Panc1 (cell line): ENCODE measurements around the gene C10orf105. TPM values are rescaled to one million over a fixed set of nuclear protein-coding genes. Genes with fewer than 3 reads are reported as not detected.

Experiments
- ATAC-seq: fragments of 200-7000 bp; cut with Tn5 transposase; 2 replicates; pipeline ENCODE4 v1.9.1; 2020; ENCODE audit warnings: mild to moderate bottlenecking, moderate library complexity
- BruUV-seq: library from RNA; stranded (reverse); fragments of 400-500 nt; replicated peaks from 2 replicates; lab custom pipeline; 2021; lab: Mats Ljungman, UMichigan
- CTCF ChIA-PET: fragments of 300-600 bp; sonication (Branson Sonifier 250); formaldehyde crosslinking; loops from one replicate; lab custom pipeline; 2022; ENCODE audit warnings: antibody characterized with exemption; lab: Charles Lee
- POLR2A ChIA-PET: fragments of 300-600 bp; sonication (Branson Sonifier 250); formaldehyde crosslinking; loops from one replicate; lab custom pipeline; 2022; ENCODE audit warnings: antibody characterized with exemption; lab: Charles Lee
- DNase-seq: peaks from one replicate; pipeline ENCODE4 v3.0.0-alpha.2; 2010; ENCODE audit warnings: low read depth, low spot score
- H3K27ac ChIP-seq: 2 replicates; pipeline ENCODE4 v1.5.1; 2011; ENCODE audit warnings: mild to moderate bottlenecking, low read length, inconsistent platforms
- H3K27me3 ChIP-seq: fragments of 200-500 bp; sonication (Bioruptor generic); 2 replicates; pipeline ENCODE4 v1.6.0; 2014; ENCODE audit warnings: low read length, inconsistent platforms; ENCODE audit not compliant: control insufficient read depth, insufficient read depth
- H3K36me3 ChIP-seq: fragments of 200-500 bp; sonication (Bioruptor generic); 2 replicates; pipeline ENCODE4 v1.5.1; 2014; ENCODE audit warnings: inconsistent platforms, mild to moderate bottlenecking, low read length, moderate library complexity; ENCODE audit not compliant: control insufficient read depth, insufficient read depth
- H3K4me1 ChIP-seq: 2 replicates; pipeline ENCODE4 v1.5.1; 2011; ENCODE audit warnings: inconsistent platforms, mild to moderate bottlenecking, low read length, moderate library complexity; ENCODE audit not compliant: control insufficient read depth, insufficient read depth
- H3K4me3 ChIP-seq, 2 experiments: 2 replicates each; pipeline ENCODE4 v1.5.1; 2011 to 2012; ENCODE audit warnings: low read depth in 2 of 2, low read length in 2 of 2, mild to moderate bottlenecking in 2 of 2, inconsistent platforms in 1 of 2, moderate library complexity in 1 of 2
- H3K9me3 ChIP-seq: fragments of 200-500 bp; sonication (Bioruptor generic); 2 replicates; pipeline ENCODE4 v1.5.1; 2014; ENCODE audit warnings: low read depth, mild to moderate bottlenecking, inconsistent platforms, low read length, moderate library complexity; ENCODE audit not compliant: control insufficient read depth, insufficient read depth
- CTCF ChIP-seq: fragments of 450-650 bp; IDR thresholded peaks from 2 replicates; pipeline ENCODE4 v1.5.1; 2017; ENCODE audit warnings: mild to moderate bottlenecking
- POLR2AphosphoS5 ChIP-seq: IDR thresholded peaks from 2 replicates; pipeline ENCODE4 v1.6.1; 2012; ENCODE audit warnings: mild to moderate bottlenecking, low read depth, low read length, moderate library complexity
- SIN3A ChIP-seq: IDR thresholded peaks from 2 replicates; pipeline ENCODE4 v1.6.1; 2012; ENCODE audit warnings: low read depth, mild to moderate bottlenecking, low read length, moderate library complexity, borderline replicate concordance; ENCODE audit not compliant: insufficient read depth
- TCF7L2 ChIP-seq: IDR thresholded peaks from 2 replicates; pipeline ENCODE4 v1.6.1; 2011; ENCODE audit warnings: mild to moderate bottlenecking, low read depth, low read length, inconsistent platforms
- in situ Hi-C: cut with HindIII; loops from 2 replicates; pipeline ENCODE4 v1.10.0; 2016; ENCODE audit warnings: low sequenced_read_pairs, low pct_unique_long_range_greater_than_20kb
- intact Hi-C: fragments of 100-400 bp; cut with micrococcal nuclease; formaldehyde crosslinking; loops from one replicate; pipeline ENCODE4 v1.10.0; 2022; ENCODE audit not compliant: unreplicated experiment
- total RNA-seq: library from RNA; stranded (reverse); gene quantifications from one replicate; pipeline ENCODE4 v1.2.1, GENCODE V29; 2021; ENCODE audit not compliant: unreplicated experiment
- TF ChIP-seq, protein P1 (sequence below), 2 experiments: IDR thresholded peaks; 2 replicates each; pipeline ENCODE4 v1.6.1; 2011 to 2012; ENCODE audit warnings: low read depth in 2 of 2, control low read depth in 1 of 2, low read length in 1 of 2, mild to moderate bottlenecking in 1 of 2, moderate library complexity in 1 of 2; ENCODE audit not compliant: insufficient read depth in 1 of 2

The C10orf105 gene
- total RNA-seq, 1 experiment from 2014 or later, result not detected

- no peaks in the 10 kb centered on the region for H3K9me3 ChIP-seq
- H3K4me3 ChIP-seq, result no peak overlapping the region
- no peak overlapping the region for H3K27ac ChIP-seq
- H3K27me3 ChIP-seq, result no peaks in the 10 kb centered on the region
- in situ Hi-C loops, result no loop called here
- 0 out of 2 replicates have a peak, but pooled peaks cover 4% of the 10 kb centered on the region for H3K4me1 ChIP-seq
- intact Hi-C loops, result no loop called here
- no TSS peak for BruUV-seq
- no peaks in the 10 kb centered on the region for H3K36me3 ChIP-seq
- TF ChIP-seq, protein P1, sequence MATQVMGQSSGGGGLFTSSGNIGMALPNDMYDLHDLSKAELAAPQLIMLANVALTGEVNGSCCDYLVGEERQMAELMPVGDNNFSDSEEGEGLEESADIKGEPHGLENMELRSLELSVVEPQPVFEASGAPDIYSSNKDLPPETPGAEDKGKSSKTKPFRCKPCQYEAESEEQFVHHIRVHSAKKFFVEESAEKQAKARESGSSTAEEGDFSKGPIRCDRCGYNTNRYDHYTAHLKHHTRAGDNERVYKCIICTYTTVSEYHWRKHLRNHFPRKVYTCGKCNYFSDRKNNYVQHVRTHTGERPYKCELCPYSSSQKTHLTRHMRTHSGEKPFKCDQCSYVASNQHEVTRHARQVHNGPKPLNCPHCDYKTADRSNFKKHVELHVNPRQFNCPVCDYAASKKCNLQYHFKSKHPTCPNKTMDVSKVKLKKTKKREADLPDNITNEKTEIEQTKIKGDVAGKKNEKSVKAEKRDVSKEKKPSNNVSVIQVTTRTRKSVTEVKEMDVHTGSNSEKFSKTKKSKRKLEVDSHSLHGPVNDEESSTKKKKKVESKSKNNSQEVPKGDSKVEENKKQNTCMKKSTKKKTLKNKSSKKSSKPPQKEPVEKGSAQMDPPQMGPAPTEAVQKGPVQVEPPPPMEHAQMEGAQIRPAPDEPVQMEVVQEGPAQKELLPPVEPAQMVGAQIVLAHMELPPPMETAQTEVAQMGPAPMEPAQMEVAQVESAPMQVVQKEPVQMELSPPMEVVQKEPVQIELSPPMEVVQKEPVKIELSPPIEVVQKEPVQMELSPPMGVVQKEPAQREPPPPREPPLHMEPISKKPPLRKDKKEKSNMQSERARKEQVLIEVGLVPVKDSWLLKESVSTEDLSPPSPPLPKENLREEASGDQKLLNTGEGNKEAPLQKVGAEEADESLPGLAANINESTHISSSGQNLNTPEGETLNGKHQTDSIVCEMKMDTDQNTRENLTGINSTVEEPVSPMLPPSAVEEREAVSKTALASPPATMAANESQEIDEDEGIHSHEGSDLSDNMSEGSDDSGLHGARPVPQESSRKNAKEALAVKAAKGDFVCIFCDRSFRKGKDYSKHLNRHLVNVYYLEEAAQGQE (IDR thresholded peaks at IDR 0.05; ENCODE audit: insufficient read depth in 1 of 2, low read depth in 2 of 2, low read length in 1 of 2), result no peak
- TF ChIP-seq CTCF, result no peak
- POLR2A ChIA-PET, result interaction anchor here (0.6 kb wide), 1 partner anchor 159 kb away, joined by 3 read pairs; no protein-coding TSS in a partner anchor
- DNase-seq, result no peak
- CTCF ChIA-PET, result no interaction called here
- ATAC-seq, result no peak
These were observed 25.5 kb upstream of the C10orf105 start for GRCh38 chr10:71744897-71745663.

DNA sequence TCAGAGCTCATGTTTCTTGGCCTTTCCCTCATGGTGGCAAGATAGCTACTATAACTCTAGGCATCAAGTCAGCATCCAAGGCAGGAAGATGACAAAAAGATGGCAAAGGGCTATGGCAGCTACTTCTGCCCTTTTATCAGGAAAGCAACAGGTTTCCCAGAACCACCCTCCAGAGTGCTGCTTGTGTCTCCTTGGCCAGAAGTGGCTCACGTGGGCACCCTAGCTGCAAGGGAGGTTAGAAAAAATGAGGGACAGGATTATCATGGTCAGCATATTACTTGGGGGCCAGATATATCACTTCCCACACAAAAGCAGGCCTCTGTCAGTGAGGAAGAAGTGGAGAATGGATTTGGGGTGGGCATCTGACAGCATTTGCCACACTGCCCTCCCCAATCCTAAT, 24.3 kb upstream of the C10orf105 start:
- intact Hi-C loops, result no loop called here

More for the DNA sequence above, 24.3 kb upstream of the C10orf105 start:
- BruUV-seq, result no TSS peak
- in situ Hi-C loops, result no loop called here
- H3K36me3 ChIP-seq, result no peaks in the 10 kb centered on the region
- no peak overlapping the region for H3K27ac ChIP-seq
- H3K4me1 ChIP-seq, result 0 out of 2 replicates have a peak, but pooled peaks cover 4% of the 10 kb centered on the region
- ATAC-seq (no peak), DNase-seq (no peak)
- no peaks in the 10 kb centered on the region for H3K27me3 ChIP-seq
- TF ChIP-seq TCF7L2 (no peak), SIN3A (no peak), CTCF (no peak), POLR2AphosphoS5 (no peak)
- TF ChIP-seq, protein P1 (IDR thresholded peaks at IDR 0.05; ENCODE audit: insufficient read depth in 1 of 2, low read depth in 2 of 2, low read length in 1 of 2), result no peak
- H3K9me3 ChIP-seq, result no peaks in the 10 kb centered on the region
- POLR2A ChIA-PET, result no interaction called here
- CTCF ChIA-PET, result no interaction called here
- H3K4me3 ChIP-seq, result no peak overlapping the region
